ENCODE measurements around the gene PNLIPRP3. TPM values are rescaled to one million over a fixed set of nuclear protein-coding genes. Genes with fewer than 3 reads are reported as not detected.

The PNLIPRP3 gene
- total and polyA plus RNA-seq, 9 of the 15 experiments (the other 6 are each of a cell fraction or from before 2014, with no cell fraction given): not detected

DNA sequence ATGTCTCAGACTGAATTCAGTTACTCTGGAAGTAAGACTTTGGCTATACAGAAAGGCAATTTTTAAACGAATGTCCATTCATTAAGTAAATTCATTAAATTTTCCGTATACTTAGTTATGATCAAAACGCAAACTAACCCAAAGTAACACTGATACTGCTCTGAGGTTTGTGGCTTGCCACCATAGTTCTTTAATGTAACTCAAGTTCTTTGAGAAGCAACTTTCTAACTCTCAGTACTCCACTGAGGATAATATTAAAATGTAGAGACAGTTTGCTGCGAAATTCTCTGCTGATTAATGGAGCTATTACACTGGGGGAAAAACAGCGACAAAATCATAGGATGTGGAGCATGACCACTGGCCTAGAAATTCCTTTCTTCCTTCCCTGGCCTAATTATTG lies 45.4 kb upstream of the PNLIPRP3 start:
- Histone ChIP-seq H3K36me3 (ENCODE audit: control insufficient read depth, insufficient read depth, low read length) (no peaks in the 10 kb centered on the region), H3K4me2 (ENCODE audit: insufficient read depth, low read length) (no peak overlapping the region), H3K9ac (ENCODE audit: insufficient read depth in 1 of 2, low read depth in 2 of 2, low read length in 2 of 2) (no peak overlapping the region), H4K20me1 (replicated peaks; ENCODE audit: control insufficient read depth, insufficient read depth, low read length) (no peaks in the 10 kb centered on the region), H3K9me3 (replicated peaks; ENCODE audit: control insufficient read depth, insufficient read depth, low read depth, low read length) (no peaks in the 10 kb centered on the region), H3K9me1 (ENCODE audit: control insufficient read depth, insufficient read depth, low read length) (no peaks in the 10 kb centered on the region), H3K27me3 (ENCODE audit: control insufficient read depth in 2 of 2, insufficient read depth in 2 of 2, low read length in 2 of 2) (no peaks in the 10 kb centered on the region), H3K4me1 (replicated peaks in 1 of 2; ENCODE audit: control insufficient read depth in 2 of 2, insufficient read depth in 2 of 2, low read length in 2 of 2) (no peaks in the 10 kb centered on the region), H3K79me2 (ENCODE audit: control insufficient read depth, insufficient read depth, low read length) (no peaks in the 10 kb centered on the region), H2AFZ (ENCODE audit: low read depth, low read length) (no peak overlapping the region), H3K4me3 (no peak overlapping the region), H3K27ac (ENCODE audit: extremely low read depth, low read depth, low read length) (no peak overlapping the region)
- no TSS peak for BruUV-seq (replicated peaks)
- in situ Hi-C loops (cut with MboI) (no loop called here), intact Hi-C loops (cut with micrococcal nuclease) (loop anchor here (10.0 kb wide), 1 partner anchor 1207 kb away; no protein-coding TSS in a partner anchor)
- TF ChIP-seq RB1 (IDR thresholded peaks at IDR 0.05; ENCODE audit: low read depth): no peak
- TF ChIP-seq ZNF282 (CRISPR knock-in tag; IDR thresholded peaks at IDR 0.05): no peak
- TF ChIP-seq, protein P1, sequence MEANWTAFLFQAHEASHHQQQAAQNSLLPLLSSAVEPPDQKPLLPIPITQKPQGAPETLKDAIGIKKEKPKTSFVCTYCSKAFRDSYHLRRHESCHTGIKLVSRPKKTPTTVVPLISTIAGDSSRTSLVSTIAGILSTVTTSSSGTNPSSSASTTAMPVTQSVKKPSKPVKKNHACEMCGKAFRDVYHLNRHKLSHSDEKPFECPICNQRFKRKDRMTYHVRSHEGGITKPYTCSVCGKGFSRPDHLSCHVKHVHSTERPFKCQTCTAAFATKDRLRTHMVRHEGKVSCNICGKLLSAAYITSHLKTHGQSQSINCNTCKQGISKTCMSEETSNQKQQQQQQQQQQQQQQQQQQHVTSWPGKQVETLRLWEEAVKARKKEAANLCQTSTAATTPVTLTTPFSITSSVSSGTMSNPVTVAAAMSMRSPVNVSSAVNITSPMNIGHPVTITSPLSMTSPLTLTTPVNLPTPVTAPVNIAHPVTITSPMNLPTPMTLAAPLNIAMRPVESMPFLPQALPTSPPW (CRISPR knock-in tag; IDR thresholded peaks at IDR 0.05): no peak
- no peak for TF ChIP-seq NR4A1 (CRISPR knock-in tag; IDR thresholded peaks at IDR 0.05)
- no peak for TF ChIP-seq NR4A1 (tag; IDR thresholded peaks at IDR 0.05)
- TF ChIP-seq MCM3 (IDR thresholded peaks at IDR 0.05): no peak
- TF ChIP-seq, protein P2, sequence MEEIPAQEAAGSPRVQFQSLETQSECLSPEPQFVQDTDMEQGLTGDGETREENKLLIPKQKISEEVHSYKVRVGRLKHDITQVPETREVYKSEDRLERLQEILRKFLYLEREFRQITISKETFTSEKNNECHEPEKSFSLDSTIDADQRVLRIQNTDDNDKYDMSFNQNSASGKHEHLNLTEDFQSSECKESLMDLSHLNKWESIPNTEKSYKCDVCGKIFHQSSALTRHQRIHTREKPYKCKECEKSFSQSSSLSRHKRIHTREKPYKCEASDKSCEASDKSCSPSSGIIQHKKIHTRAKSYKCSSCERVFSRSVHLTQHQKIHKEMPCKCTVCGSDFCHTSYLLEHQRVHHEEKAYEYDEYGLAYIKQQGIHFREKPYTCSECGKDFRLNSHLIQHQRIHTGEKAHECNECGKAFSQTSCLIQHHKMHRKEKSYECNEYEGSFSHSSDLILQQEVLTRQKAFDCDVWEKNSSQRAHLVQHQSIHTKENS (CRISPR knock-in tag; IDR thresholded peaks at IDR 0.05): no peak
- no peak for TF ChIP-seq PPARD (CRISPR knock-in tag; IDR thresholded peaks at IDR 0.05)
- TF ChIP-seq, protein P3, sequence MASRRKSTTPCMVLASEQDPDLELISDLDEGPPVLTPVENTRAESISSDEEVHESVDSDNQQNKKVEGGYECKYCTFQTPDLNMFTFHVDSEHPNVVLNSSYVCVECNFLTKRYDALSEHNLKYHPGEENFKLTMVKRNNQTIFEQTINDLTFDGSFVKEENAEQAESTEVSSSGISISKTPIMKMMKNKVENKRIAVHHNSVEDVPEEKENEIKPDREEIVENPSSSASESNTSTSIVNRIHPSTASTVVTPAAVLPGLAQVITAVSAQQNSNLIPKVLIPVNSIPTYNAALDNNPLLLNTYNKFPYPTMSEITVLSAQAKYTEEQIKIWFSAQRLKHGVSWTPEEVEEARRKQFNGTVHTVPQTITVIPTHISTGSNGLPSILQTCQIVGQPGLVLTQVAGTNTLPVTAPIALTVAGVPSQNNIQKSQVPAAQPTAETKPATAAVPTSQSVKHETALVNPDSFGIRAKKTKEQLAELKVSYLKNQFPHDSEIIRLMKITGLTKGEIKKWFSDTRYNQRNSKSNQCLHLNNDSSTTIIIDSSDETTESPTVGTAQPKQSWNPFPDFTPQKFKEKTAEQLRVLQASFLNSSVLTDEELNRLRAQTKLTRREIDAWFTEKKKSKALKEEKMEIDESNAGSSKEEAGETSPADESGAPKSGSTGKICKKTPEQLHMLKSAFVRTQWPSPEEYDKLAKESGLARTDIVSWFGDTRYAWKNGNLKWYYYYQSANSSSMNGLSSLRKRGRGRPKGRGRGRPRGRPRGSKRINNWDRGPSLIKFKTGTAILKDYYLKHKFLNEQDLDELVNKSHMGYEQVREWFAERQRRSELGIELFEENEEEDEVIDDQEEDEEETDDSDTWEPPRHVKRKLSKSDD (conservative IDR thresholded peaks at IDR 0.05; ENCODE audit: low read length): no peak
- TF ChIP-seq POLR2AphosphoS2 (IDR thresholded peaks at IDR 0.05; ENCODE audit: low read length): no peak
- no peak for TF ChIP-seq NONO (IDR thresholded peaks at IDR 0.05; ENCODE audit: low read depth in 2 of 2, low read length in 1 of 2)
- TF ChIP-seq, protein P4, sequence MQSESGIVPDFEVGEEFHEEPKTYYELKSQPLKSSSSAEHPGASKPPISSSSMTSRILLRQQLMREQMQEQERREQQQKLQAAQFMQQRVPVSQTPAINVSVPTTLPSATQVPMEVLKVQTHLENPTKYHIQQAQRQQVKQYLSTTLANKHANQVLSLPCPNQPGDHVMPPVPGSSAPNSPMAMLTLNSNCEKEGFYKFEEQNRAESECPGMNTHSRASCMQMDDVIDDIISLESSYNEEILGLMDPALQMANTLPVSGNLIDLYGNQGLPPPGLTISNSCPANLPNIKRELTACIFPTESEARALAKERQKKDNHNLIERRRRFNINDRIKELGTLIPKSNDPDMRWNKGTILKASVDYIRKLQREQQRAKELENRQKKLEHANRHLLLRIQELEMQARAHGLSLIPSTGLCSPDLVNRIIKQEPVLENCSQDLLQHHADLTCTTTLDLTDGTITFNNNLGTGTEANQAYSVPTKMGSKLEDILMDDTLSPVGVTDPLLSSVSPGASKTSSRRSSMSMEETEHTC (IDR thresholded peaks at IDR 0.05): no peak
- TF ChIP-seq ZNF197 (CRISPR knock-in tag; IDR thresholded peaks at IDR 0.05; ENCODE audit: low read depth): no peak
- TF ChIP-seq, protein P5, sequence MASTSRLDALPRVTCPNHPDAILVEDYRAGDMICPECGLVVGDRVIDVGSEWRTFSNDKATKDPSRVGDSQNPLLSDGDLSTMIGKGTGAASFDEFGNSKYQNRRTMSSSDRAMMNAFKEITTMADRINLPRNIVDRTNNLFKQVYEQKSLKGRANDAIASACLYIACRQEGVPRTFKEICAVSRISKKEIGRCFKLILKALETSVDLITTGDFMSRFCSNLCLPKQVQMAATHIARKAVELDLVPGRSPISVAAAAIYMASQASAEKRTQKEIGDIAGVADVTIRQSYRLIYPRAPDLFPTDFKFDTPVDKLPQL (IDR thresholded peaks at IDR 0.05; ENCODE audit: extremely low read depth, insufficient read length): no peak
- no peak for TF ChIP-seq ZNF408 (CRISPR knock-in tag; IDR thresholded peaks at IDR 0.05; ENCODE audit: low read depth)
- DNase-seq (ENCODE audit: extremely low read depth in 1 of 4, low spot score in 3 of 4) (no peak), ATAC-seq (no peak), FAIRE-seq (no peak)
- ChIA-PET POLR2A (no interaction called here), CTCF (ENCODE audit: low intra/inter-chr PET ratio) (no interaction called here)
- 1% methylated on average over 5 of the region's 5 CpGs for WGBS (ENCODE audit: insufficient coverage, low coverage, missing lambda C conversion rate)

All from K562 (cell line).